ENCODE results near the gene AXIN1.

Gene AXIN1

DNA sequence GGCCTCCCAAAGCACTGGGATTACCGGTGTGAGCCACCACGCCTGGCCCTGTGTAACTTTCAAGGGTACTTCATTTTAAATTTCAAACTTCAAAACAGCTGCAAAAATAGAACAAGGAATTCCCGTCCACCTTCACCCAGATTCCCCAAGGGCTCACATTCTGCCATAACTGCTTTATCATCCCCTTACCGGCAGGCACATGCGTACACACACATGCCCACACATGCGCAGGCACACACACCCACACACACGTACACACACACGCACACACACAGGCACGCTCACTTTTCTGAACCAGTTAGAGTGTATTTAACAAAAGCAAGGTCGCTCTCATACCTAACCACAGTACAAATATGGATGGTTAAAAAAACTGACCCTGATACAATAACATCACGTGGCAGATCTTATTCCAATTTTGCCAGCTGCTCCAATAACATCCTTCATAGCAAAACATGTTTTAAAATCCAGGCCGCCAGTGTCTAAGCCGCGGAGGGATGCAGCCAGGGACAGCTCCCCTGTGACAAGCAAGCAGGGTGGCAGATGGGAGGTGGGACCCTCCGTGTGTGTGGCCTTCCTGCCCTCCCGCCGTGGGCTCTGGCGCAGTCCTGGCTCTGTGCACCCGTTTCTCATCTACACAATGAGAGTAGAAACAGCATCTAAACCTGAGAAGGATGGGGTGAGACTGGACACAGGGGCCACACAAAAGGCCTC lies 46.5 kb downstream of the AXIN1 start:
- no peak for DNase-seq (ENCODE audit: low read depth in 3 of 3)

- DNase-seq (ENCODE audit: low read depth in 3 of 3): no peak
These were observed 48.6 kb downstream of the AXIN1 start for GRCh38 chr16:303760-304505.

- DNase-seq (ENCODE audit: low read depth in 3 of 3): no peak
These were observed 50.6 kb downstream of the AXIN1 start for GRCh38 chr16:301950-302349.

- DNase-seq (ENCODE audit: low read depth in 3 of 3): no peak
These were observed 51.3 kb downstream of the AXIN1 start for GRCh38 chr16:301235-301634.

- no peak for DNase-seq (ENCODE audit: low read depth in 3 of 3)
These were observed 54.7 kb downstream of the AXIN1 start for GRCh38 chr16:297832-298231.

DNA sequence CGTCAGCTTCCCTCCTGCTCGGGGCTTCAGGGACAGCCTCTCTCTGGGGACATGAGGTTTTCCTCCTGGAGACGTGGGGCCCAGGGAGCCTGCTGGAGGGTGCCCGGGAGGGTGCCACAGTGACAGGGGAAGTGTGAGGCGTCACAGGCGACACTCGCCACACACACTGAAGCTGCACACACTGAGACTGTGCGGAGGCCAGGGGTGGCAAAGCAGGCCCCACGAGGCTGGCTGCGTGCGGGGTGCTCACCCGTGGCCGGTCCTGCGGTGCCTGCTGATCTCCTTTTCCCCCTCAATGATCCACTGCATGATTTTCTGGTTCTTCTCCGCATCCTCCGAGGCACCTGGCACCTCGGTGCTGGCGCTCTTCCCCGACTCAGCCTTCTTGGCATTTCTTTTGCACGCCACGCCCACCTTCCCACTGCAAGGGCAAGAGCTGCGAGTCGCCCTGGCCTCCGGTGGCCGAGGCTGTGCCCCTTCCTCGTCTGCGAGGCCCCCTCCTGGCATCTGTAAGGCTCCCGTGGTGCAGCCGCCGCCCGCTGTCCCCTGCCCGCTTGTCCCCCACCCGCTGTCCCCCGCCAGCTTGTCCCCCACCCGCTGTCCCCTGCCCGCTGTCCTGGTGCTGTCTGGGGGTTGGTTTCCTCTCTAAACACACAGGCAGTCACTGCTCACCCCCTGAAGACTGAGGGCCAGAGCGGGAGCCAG lies 55.6 kb downstream of the AXIN1 start:
- no peak for DNase-seq (ENCODE audit: low read depth in 3 of 3)

GRCh38 chr16:296276-296675 lies 56.2 kb downstream of the AXIN1 start:
- no peak for DNase-seq (ENCODE audit: low read depth in 3 of 3)

- no peak for DNase-seq (ENCODE audit: low read depth in 3 of 3)
These were observed 59.3 kb downstream of the AXIN1 start for GRCh38 chr16:293043-293775.

- DNase-seq (ENCODE audit: low read depth in 3 of 3): no peak
These were observed 61.0 kb downstream of the AXIN1 start for GRCh38 chr16:291539-291938.

- DNase-seq (ENCODE audit: low read depth in 3 of 3): no peak
These were observed 61.7 kb downstream of the AXIN1 start for GRCh38 chr16:290681-291405.

GRCh38 chr16:290015-290680 lies 62.4 kb downstream of the AXIN1 start:
- DNase-seq (ENCODE audit: low read depth in 3 of 3): no peak

DNA sequence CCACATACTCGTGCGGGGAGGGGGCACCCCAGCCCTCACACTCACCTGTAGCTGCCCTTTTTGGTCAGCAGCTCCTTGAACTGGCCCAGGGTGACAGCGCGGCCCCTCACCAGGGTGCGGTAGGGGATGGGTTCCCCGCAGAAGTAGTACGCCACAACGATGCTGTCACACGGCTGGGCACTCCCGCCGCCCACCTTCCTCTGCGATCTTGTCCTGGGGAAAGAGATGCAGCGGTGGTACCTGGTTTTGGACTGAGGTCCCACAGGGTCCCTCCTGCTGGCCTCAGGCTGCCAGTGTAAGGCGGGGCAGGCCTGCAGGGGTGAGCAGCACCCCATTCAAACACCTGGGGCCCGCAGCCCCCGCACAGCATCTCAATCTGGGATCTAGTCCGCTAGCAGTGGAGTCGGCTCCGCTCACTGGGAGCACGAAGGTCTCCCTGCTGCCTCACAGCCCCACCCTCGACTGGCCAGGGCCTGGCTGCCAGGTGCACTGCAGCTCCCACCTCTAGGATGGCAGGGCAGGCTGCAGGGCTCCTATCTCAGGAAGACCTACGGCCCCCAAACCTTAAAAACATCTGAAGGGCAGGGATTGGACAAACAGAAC lies 63.0 kb downstream of the AXIN1 start:
- no peak for DNase-seq (ENCODE audit: low read depth in 3 of 3)

- DNase-seq (ENCODE audit: low read depth in 3 of 3): no peak
These were observed 64.3 kb downstream of the AXIN1 start for GRCh38 chr16:287981-288920.

DNA sequence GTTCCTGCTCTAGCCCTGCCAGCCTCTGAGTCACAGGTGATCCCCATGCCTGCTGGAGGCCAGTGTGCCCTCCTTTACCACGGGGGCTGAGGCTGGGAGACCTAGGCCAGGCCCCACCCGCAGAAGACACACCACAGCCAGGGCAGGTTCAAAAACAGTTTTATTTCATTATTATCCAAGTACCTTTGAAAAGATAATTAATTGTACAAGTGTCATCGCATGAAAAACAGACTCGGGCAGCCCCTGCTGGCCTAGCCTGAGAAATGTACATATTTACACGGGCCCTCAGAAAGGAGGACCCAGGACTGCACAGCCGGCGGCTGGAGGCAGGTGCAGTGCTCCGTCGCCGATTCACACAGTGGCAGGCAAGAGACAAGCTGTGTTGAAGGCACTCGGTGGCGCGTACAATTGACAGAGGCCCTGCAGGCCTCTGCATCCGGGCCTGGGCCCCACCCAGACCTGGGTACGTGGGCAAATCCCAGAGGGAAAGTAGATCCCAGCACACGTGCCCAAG lies 65.2 kb downstream of the AXIN1 start:
- DNase-seq (ENCODE audit: low read depth in 3 of 3): no peak

GRCh38 chr16:286491-287297 lies 65.8 kb downstream of the AXIN1 start:
- no peak for DNase-seq (ENCODE audit: low read depth in 3 of 3)

- no peak for DNase-seq (ENCODE audit: low read depth in 3 of 3)
These were observed 67.1 kb downstream of the AXIN1 start for GRCh38 chr16:285146-286055.
